HepG2 (cell line): ENCODE results near the gene BCAS4. TPM values are rescaled to one million over a fixed set of nuclear protein-coding genes. Genes with fewer than 3 reads are reported as not detected.
A peak's percentile ranks its signal among the peaks of the same experiment; 100 is the strongest.

Experiments used
- FOXK2 ChIP-seq: fragments of 450-650 bp; IDR thresholded peaks from 2 replicates; pipeline ENCODE4 v1.6.1; 2016
- NONO ChIP-seq, 2 experiments: fragments of 450-650 bp in 1 of 2; sonication (generic) in 1 of 2; formaldehyde crosslinking in 1 of 2; IDR thresholded peaks in 1 of 2; conservative IDR thresholded peaks in 1 of 2; 2 replicates each; pipeline versions ENCODE4 v1.6.1 to v1.8.0; 2017 to 2022; ENCODE audit warnings: mild to moderate bottlenecking in 1 of 2, missing genetic modification reagents in 1 of 2, moderate library complexity in 1 of 2
- PRPF4 ChIP-seq: fragments of 200-400 bp; formaldehyde crosslinking; IDR thresholded peaks from 2 replicates; pipeline ENCODE4 v1.6.1; 2016; ENCODE audit warnings: low read length, low read depth; ENCODE audit not compliant: poor library complexity, severe bottlenecking
- ZMYM3 ChIP-seq: sonication (generic); formaldehyde crosslinking; IDR thresholded peaks from 2 replicates; pipeline ENCODE4 v1.5.1; 2020; ENCODE audit warnings: mild to moderate bottlenecking, missing genetic modification reagents
- ZNF558 ChIP-seq: sonication (generic); formaldehyde crosslinking; IDR thresholded peaks from 2 replicates; pipeline ENCODE4 v1.9.0; 2022; ENCODE audit warnings: mild to moderate bottlenecking, missing genetic modification reagents, borderline replicate concordance
- ZSCAN29 ChIP-seq: sonication (generic); formaldehyde crosslinking; conservative IDR thresholded peaks from 2 replicates; pipeline ENCODE4 v1.4.0; 2020; ENCODE audit warnings: mild to moderate bottlenecking, missing genetic modification reagents
- polyA plus RNA-seq, 8 experiments: library from polyadenylated mRNA; depleted of rRNA in 3 of 8; stranded (reverse) in 7 of 8; unstranded in 1 of 8; fragments of >200 nt; fragmentation: Illumina TruSeq in 4 of 8; extraction: Trizol in 4 of 8; gene quantifications; 2 replicates each; pipeline versions ENCODE4 v1.2.1 to v1.2.3, GENCODE V29; 2011 to 2016; ENCODE audit warnings: low read depth in 4 of 8, missing spikeins in 1 of 8, mixed read lengths in 1 of 8; ENCODE audit not compliant: insufficient read depth in 1 of 8
- total RNA-seq, 5 experiments: library from RNA; depleted of rRNA; stranded (reverse); fragments of >200 nt; fragmentation: Illumina TruSeq; extraction: Trizol; gene quantifications; 2 replicates each; pipeline ENCODE4 v1.2.3, GENCODE V29; 2016; ENCODE audit warnings: low read depth in 1 of 5
- TF ChIP-seq, protein P1 (sequence below): sonication (generic); formaldehyde crosslinking; IDR thresholded peaks from 2 replicates; pipeline ENCODE4 v1.5.1; 2020; ENCODE audit warnings: mild to moderate bottlenecking, missing genetic modification reagents, moderate library complexity
- TF ChIP-seq, protein P2 (sequence below): sonication (generic); formaldehyde crosslinking; IDR thresholded peaks from 2 replicates; pipeline ENCODE4 v1.5.0; 2020; ENCODE audit warnings: mild to moderate bottlenecking, low read depth, missing genetic modification reagents, borderline replicate concordance
- TF ChIP-seq, protein P3 (sequence below): IDR thresholded peaks from 2 replicates; pipeline ENCODE4 v1.6.1; 2016; ENCODE audit warnings: low read depth, missing genetic modification reagents, missing compliant biosample characterization

The BCAS4 gene
- total and polyA plus RNA-seq, 2 of the 13 experiments (the other 11 are each of a cell fraction or from before 2014, with no cell fraction given) = 7.2 to 8.0 TPM

DNA sequence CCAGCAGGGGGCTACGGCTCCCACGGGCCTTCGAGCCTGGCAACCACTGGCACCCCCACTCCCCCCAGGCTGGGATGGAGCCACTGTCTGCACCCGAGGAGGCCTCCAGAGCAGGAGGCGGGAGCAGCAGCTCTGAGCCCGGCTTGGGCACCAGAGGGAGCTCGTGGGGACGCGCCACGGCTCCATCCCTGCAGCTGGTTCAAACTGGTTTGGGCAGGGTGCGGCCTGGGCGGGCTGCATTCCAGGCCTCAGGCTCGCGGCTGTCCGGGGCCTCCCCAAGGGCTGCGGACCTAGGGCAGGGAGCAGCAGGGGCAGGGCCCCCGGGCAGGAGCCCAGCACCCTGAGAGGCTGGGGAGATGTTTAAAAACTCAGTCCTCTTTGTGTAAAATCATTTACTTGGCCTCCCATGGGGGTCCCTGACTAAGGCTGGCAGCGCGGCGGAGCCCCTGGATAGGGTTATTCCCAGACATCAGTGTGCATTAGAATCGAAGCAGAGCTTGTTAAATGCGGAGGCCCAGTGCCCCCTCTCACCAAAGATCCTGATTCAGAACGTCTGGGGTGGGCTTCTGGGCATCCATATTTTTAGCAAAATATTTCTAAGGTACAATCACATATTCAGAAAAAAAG is 4.1 kb upstream of the BCAS4 start (continued):
- TF ChIP-seq, protein P1, sequence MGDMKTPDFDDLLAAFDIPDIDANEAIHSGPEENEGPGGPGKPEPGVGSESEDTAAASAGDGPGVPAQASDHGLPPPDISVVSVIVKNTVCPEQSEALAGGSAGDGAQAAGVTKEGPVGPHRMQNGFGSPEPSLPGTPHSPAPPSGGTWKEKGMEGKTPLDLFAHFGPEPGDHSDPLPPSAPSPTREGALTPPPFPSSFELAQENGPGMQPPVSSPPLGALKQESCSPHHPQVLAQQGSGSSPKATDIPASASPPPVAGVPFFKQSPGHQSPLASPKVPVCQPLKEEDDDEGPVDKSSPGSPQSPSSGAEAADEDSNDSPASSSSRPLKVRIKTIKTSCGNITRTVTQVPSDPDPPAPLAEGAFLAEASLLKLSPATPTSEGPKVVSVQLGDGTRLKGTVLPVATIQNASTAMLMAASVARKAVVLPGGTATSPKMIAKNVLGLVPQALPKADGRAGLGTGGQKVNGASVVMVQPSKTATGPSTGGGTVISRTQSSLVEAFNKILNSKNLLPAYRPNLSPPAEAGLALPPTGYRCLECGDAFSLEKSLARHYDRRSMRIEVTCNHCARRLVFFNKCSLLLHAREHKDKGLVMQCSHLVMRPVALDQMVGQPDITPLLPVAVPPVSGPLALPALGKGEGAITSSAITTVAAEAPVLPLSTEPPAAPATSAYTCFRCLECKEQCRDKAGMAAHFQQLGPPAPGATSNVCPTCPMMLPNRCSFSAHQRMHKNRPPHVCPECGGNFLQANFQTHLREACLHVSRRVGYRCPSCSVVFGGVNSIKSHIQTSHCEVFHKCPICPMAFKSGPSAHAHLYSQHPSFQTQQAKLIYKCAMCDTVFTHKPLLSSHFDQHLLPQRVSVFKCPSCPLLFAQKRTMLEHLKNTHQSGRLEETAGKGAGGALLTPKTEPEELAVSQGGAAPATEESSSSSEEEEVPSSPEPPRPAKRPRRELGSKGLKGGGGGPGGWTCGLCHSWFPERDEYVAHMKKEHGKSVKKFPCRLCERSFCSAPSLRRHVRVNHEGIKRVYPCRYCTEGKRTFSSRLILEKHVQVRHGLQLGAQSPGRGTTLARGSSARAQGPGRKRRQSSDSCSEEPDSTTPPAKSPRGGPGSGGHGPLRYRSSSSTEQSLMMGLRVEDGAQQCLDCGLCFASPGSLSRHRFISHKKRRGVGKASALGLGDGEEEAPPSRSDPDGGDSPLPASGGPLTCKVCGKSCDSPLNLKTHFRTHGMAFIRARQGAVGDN (CRISPR knock-in tag) = peak; percentile 99
- TF ChIP-seq NONO (IDR thresholded peaks at IDR 0.05) (no peak), NONO (CRISPR knock-in tag; conservative IDR thresholded peaks at IDR 0.05) (peak; percentile 95), ZNF558 (CRISPR knock-in tag) (peak; percentile 95; the same call in 1 of the 2 replicates), PRPF4 (no peak), FOXK2 (no peak), ZMYM3 (CRISPR knock-in tag) (peak; percentile 97), ZSCAN29 (peak; percentile 82)
- TF ChIP-seq, protein P2, sequence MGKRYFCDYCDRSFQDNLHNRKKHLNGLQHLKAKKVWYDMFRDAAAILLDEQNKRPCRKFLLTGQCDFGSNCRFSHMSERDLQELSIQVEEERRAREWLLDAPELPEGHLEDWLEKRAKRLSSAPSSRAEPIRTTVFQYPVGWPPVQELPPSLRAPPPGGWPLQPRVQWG (CRISPR knock-in tag) = no peak
- TF ChIP-seq, protein P3, sequence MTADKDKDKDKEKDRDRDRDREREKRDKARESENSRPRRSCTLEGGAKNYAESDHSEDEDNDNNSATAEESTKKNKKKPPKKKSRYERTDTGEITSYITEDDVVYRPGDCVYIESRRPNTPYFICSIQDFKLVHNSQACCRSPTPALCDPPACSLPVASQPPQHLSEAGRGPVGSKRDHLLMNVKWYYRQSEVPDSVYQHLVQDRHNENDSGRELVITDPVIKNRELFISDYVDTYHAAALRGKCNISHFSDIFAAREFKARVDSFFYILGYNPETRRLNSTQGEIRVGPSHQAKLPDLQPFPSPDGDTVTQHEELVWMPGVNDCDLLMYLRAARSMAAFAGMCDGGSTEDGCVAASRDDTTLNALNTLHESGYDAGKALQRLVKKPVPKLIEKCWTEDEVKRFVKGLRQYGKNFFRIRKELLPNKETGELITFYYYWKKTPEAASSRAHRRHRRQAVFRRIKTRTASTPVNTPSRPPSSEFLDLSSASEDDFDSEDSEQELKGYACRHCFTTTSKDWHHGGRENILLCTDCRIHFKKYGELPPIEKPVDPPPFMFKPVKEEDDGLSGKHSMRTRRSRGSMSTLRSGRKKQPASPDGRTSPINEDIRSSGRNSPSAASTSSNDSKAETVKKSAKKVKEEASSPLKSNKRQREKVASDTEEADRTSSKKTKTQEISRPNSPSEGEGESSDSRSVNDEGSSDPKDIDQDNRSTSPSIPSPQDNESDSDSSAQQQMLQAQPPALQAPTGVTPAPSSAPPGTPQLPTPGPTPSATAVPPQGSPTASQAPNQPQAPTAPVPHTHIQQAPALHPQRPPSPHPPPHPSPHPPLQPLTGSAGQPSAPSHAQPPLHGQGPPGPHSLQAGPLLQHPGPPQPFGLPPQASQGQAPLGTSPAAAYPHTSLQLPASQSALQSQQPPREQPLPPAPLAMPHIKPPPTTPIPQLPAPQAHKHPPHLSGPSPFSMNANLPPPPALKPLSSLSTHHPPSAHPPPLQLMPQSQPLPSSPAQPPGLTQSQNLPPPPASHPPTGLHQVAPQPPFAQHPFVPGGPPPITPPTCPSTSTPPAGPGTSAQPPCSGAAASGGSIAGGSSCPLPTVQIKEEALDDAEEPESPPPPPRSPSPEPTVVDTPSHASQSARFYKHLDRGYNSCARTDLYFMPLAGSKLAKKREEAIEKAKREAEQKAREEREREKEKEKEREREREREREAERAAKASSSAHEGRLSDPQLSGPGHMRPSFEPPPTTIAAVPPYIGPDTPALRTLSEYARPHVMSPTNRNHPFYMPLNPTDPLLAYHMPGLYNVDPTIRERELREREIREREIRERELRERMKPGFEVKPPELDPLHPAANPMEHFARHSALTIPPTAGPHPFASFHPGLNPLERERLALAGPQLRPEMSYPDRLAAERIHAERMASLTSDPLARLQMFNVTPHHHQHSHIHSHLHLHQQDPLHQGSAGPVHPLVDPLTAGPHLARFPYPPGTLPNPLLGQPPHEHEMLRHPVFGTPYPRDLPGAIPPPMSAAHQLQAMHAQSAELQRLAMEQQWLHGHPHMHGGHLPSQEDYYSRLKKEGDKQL (CRISPR knock-in tag) = peak; percentile 31; the same call in 1 of the 2 replicates
